ENCODE measurements around the gene APBB2. TPM values are rescaled to one million over a fixed set of nuclear protein-coding genes. Genes with fewer than 3 reads are reported as not detected.

Gene APBB2
- total RNA-seq, 1 donor from 2014 or later, result 1.7 TPM

- Mint-ChIP-seq H3K4me1 (no peaks in the 10 kb centered on the region), H3K27ac (no peak overlapping the region), H3K27me3 (peaks cover 13% of the 10 kb centered on the region), H3K4me3 (no peak overlapping the region), H3K36me3 (ENCODE audit: low read depth) (no peaks in the 10 kb centered on the region), H3K9me3 (no peaks in the 10 kb centered on the region)
- intact Hi-C loops (cut with micrococcal nuclease), result no loop called here
- DNase-seq, result no peak
These were observed 16.8 kb downstream of the APBB2 start for GRCh38 chr4:41197495-41197894.

- no peaks in the 10 kb centered on the region for H3K4me1 Mint-ChIP-seq
- no peaks in the 10 kb centered on the region for H3K9me3 Mint-ChIP-seq
- peaks cover 8% of the 10 kb centered on the region for H3K27me3 Mint-ChIP-seq
- no peak for DNase-seq
- no peaks in the 10 kb centered on the region for H3K36me3 Mint-ChIP-seq (ENCODE audit: low read depth)
- H3K27ac Mint-ChIP-seq, result no peak overlapping the region
- intact Hi-C loops (cut with micrococcal nuclease), result no loop called here
- no peak overlapping the region for H3K4me3 Mint-ChIP-seq
These were observed 17.6 kb downstream of the APBB2 start for GRCh38 chr4:41196633-41197332.

GRCh38 chr4:41192136-41192535, 22.2 kb downstream of the APBB2 start:
- Mint-ChIP-seq H3K4me3 (no peak overlapping the region), H3K9me3 (no peaks in the 10 kb centered on the region), H3K4me1 (no peaks in the 10 kb centered on the region), H3K36me3 (ENCODE audit: low read depth) (no peaks in the 10 kb centered on the region), H3K27ac (no peak overlapping the region), H3K27me3 (peaks cover 2% of the 10 kb centered on the region)
- no peak for DNase-seq
- intact Hi-C loops (cut with micrococcal nuclease), result no loop called here

GRCh38 chr4:41189666-41190065, 24.7 kb downstream of the APBB2 start:
- H3K9me3 Mint-ChIP-seq, result no peaks in the 10 kb centered on the region
- no peak overlapping the region for H3K27ac Mint-ChIP-seq
- no peak for DNase-seq
- intact Hi-C loops (cut with micrococcal nuclease), result no loop called here
- peaks cover 7% of the 10 kb centered on the region for H3K27me3 Mint-ChIP-seq
- H3K4me1 Mint-ChIP-seq, result no peaks in the 10 kb centered on the region
- no peaks in the 10 kb centered on the region for H3K36me3 Mint-ChIP-seq (ENCODE audit: low read depth)
- H3K4me3 Mint-ChIP-seq, result no peak overlapping the region

GRCh38 chr4:41189076-41189475, 25.3 kb downstream of the APBB2 start:
- Mint-ChIP-seq H3K36me3 (ENCODE audit: low read depth) (no peaks in the 10 kb centered on the region), H3K9me3 (no peaks in the 10 kb centered on the region), H3K27ac (no peak overlapping the region), H3K27me3 (peaks cover 7% of the 10 kb centered on the region), H3K4me1 (no peaks in the 10 kb centered on the region), H3K4me3 (no peak overlapping the region)
- DNase-seq, result no peak
- intact Hi-C loops (cut with micrococcal nuclease), result no loop called here

GRCh38 chr4:41185614-41186592, 28.4 kb downstream of the APBB2 start:
- intact Hi-C loops (cut with micrococcal nuclease), result no loop called here
- peaks cover 4% of the 10 kb centered on the region for H3K27me3 Mint-ChIP-seq
- no peak overlapping the region for H3K27ac Mint-ChIP-seq
- no peaks in the 10 kb centered on the region for H3K9me3 Mint-ChIP-seq
- DNase-seq, result no peak
- H3K4me3 Mint-ChIP-seq, result no peak overlapping the region
- H3K36me3 Mint-ChIP-seq (ENCODE audit: low read depth), result no peaks in the 10 kb centered on the region
- no peaks in the 10 kb centered on the region for H3K4me1 Mint-ChIP-seq

GRCh38 chr4:41184009-41184408, 30.3 kb downstream of the APBB2 start:
- no peak overlapping the region for H3K4me3 Mint-ChIP-seq
- no peaks in the 10 kb centered on the region for H3K9me3 Mint-ChIP-seq
- H3K27ac Mint-ChIP-seq, result no peak overlapping the region
- no peaks in the 10 kb centered on the region for H3K4me1 Mint-ChIP-seq
- no peak for DNase-seq
- intact Hi-C loops (cut with micrococcal nuclease), result no loop called here
- peaks cover 4% of the 10 kb centered on the region for H3K27me3 Mint-ChIP-seq
- no peaks in the 10 kb centered on the region for H3K36me3 Mint-ChIP-seq (ENCODE audit: low read depth)

GRCh38 chr4:41183021-41183553, 31.3 kb downstream of the APBB2 start:
- no peak for DNase-seq
- Mint-ChIP-seq H3K36me3 (ENCODE audit: low read depth) (no peaks in the 10 kb centered on the region), H3K27ac (no peak overlapping the region), H3K4me3 (no peak overlapping the region), H3K27me3 (peaks cover 4% of the 10 kb centered on the region), H3K9me3 (no peaks in the 10 kb centered on the region), H3K4me1 (no peaks in the 10 kb centered on the region)
- intact Hi-C loops (cut with micrococcal nuclease), result no loop called here

- no peak overlapping the region for H3K27ac Mint-ChIP-seq
These were observed 33.3 kb downstream of the APBB2 start for GRCh38 chr4:41181037-41181436.

GRCh38 chr4:41179498-41180195, 34.7 kb downstream of the APBB2 start:
- no peak for DNase-seq
- intact Hi-C loops (cut with micrococcal nuclease), result no loop called here
- H3K27ac Mint-ChIP-seq, result no peak overlapping the region
- H3K9me3 Mint-ChIP-seq, result no peaks in the 10 kb centered on the region
- no peaks in the 10 kb centered on the region for H3K4me1 Mint-ChIP-seq
- H3K27me3 Mint-ChIP-seq, result peaks cover 7% of the 10 kb centered on the region
- no peaks in the 10 kb centered on the region for H3K36me3 Mint-ChIP-seq (ENCODE audit: low read depth)
- H3K4me3 Mint-ChIP-seq, result no peak overlapping the region

More at GRCh38 chr4:41181037-41181436, 33.3 kb downstream of the APBB2 start:
- intact Hi-C loops (cut with micrococcal nuclease), result no loop called here
- Mint-ChIP-seq H3K36me3 (ENCODE audit: low read depth) (no peaks in the 10 kb centered on the region), H3K27me3 (peaks cover 7% of the 10 kb centered on the region), H3K4me1 (no peaks in the 10 kb centered on the region), H3K9me3 (no peaks in the 10 kb centered on the region), H3K4me3 (no peak overlapping the region)
- DNase-seq, result no peak

- no peak overlapping the region for H3K4me3 Mint-ChIP-seq
- peaks cover 7% of the 10 kb centered on the region for H3K27me3 Mint-ChIP-seq
- no peaks in the 10 kb centered on the region for H3K36me3 Mint-ChIP-seq (ENCODE audit: low read depth)
- intact Hi-C loops (cut with micrococcal nuclease), result no loop called here
- no peaks in the 10 kb centered on the region for H3K4me1 Mint-ChIP-seq
- no peak for DNase-seq
- no peak overlapping the region for H3K27ac Mint-ChIP-seq
- no peaks in the 10 kb centered on the region for H3K9me3 Mint-ChIP-seq
These were observed 35.7 kb downstream of the APBB2 start for GRCh38 chr4:41178372-41179370.

- no peaks in the 10 kb centered on the region for H3K9me3 Mint-ChIP-seq
- intact Hi-C loops (cut with micrococcal nuclease), result no loop called here
- no peaks in the 10 kb centered on the region for H3K36me3 Mint-ChIP-seq (ENCODE audit: low read depth)
These were observed 37.3 kb downstream of the APBB2 start for GRCh38 chr4:41177016-41177415.

GRCh38 chr4:41176340-41176739, 38.0 kb downstream of the APBB2 start:
- no peak overlapping the region for H3K27ac Mint-ChIP-seq
- intact Hi-C loops (cut with micrococcal nuclease), result no loop called here
- peaks cover 7% of the 10 kb centered on the region for H3K27me3 Mint-ChIP-seq
- H3K9me3 Mint-ChIP-seq, result no peaks in the 10 kb centered on the region
- no peak for DNase-seq
- no peaks in the 10 kb centered on the region for H3K36me3 Mint-ChIP-seq (ENCODE audit: low read depth)
- H3K4me3 Mint-ChIP-seq, result no peak overlapping the region
- no peaks in the 10 kb centered on the region for H3K4me1 Mint-ChIP-seq

More at GRCh38 chr4:41177016-41177415, 37.3 kb downstream of the APBB2 start:
- H3K27ac Mint-ChIP-seq, result no peak overlapping the region
- H3K27me3 Mint-ChIP-seq, result peaks cover 7% of the 10 kb centered on the region
- no peaks in the 10 kb centered on the region for H3K4me1 Mint-ChIP-seq
- no peak overlapping the region for H3K4me3 Mint-ChIP-seq
- no peak for DNase-seq
